ENCODE measurements around the gene TNS4. TPM values are rescaled to one million over a fixed set of nuclear protein-coding genes. Genes with fewer than 3 reads are reported as not detected.

Gene TNS4
- total RNA-seq, 4 donors from 2014 or later, result 1.8 to 2.1 TPM; not detected in 2

- TF ChIP-seq, protein P1, sequence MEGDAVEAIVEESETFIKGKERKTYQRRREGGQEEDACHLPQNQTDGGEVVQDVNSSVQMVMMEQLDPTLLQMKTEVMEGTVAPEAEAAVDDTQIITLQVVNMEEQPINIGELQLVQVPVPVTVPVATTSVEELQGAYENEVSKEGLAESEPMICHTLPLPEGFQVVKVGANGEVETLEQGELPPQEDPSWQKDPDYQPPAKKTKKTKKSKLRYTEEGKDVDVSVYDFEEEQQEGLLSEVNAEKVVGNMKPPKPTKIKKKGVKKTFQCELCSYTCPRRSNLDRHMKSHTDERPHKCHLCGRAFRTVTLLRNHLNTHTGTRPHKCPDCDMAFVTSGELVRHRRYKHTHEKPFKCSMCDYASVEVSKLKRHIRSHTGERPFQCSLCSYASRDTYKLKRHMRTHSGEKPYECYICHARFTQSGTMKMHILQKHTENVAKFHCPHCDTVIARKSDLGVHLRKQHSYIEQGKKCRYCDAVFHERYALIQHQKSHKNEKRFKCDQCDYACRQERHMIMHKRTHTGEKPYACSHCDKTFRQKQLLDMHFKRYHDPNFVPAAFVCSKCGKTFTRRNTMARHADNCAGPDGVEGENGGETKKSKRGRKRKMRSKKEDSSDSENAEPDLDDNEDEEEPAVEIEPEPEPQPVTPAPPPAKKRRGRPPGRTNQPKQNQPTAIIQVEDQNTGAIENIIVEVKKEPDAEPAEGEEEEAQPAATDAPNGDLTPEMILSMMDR (IDR thresholded peaks at IDR 0.05), result no peak
- no peak for ATAC-seq (ENCODE audit: low FRiP score)
- no peak for DNase-seq (ENCODE audit: low spot score)
Measured at GRCh38 chr17:40458851-40459482, 42.5 kb downstream of the TNS4 start.

- ATAC-seq (ENCODE audit: low FRiP score) (peak; percentile 25), DNase-seq (ENCODE audit: low spot score) (no peak)
Measured at GRCh38 chr17:40457964-40458791, 43.2 kb downstream of the TNS4 start.

GRCh38 chr17:40457369-40457768, 44.1 kb downstream of the TNS4 start:
- no peak for ATAC-seq (ENCODE audit: low FRiP score)
- DNase-seq (ENCODE audit: low spot score), result no peak
- TF ChIP-seq, protein P1 (IDR thresholded peaks at IDR 0.05), result no peak

More at GRCh38 chr17:40457964-40458791, 43.2 kb downstream of the TNS4 start:
- TF ChIP-seq, protein P1 (IDR thresholded peaks at IDR 0.05), result no peak

DNA sequence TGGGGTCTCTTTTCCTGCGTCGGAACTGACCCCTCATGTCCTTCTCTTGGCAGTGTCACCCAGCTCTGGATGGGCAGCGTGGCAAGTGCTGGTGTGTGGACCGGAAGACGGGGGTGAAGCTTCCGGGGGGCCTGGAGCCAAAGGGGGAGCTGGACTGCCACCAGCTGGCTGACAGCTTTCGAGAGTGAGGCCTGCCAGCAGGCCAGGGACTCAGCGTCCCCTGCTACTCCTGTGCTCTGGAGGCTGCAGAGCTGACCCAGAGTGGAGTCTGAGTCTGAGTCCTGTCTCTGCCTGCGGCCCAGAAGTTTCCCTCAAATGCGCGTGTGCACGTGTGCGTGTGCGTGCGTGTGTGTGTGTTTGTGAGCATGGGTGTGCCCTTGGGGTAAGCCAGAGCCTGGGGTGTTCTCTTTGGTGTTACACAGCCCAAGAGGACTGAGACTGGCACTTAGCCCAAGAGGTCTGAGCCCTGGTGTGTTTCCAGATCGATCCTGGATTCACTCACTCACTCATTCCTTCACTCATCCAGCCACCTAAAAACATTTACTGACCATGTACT, 44.9 kb downstream of the TNS4 start:
- DNase-seq (ENCODE audit: low spot score) (no peak), ATAC-seq (ENCODE audit: low FRiP score) (no peak)
- TF ChIP-seq, protein P1 (IDR thresholded peaks at IDR 0.05), result no peak

- no peak for ATAC-seq (ENCODE audit: low FRiP score)
- TF ChIP-seq, protein P1 (IDR thresholded peaks at IDR 0.05), result no peak
- no peak for DNase-seq (ENCODE audit: low spot score)
Measured at GRCh38 chr17:40454613-40454995, 46.8 kb downstream of the TNS4 start.

DNA sequence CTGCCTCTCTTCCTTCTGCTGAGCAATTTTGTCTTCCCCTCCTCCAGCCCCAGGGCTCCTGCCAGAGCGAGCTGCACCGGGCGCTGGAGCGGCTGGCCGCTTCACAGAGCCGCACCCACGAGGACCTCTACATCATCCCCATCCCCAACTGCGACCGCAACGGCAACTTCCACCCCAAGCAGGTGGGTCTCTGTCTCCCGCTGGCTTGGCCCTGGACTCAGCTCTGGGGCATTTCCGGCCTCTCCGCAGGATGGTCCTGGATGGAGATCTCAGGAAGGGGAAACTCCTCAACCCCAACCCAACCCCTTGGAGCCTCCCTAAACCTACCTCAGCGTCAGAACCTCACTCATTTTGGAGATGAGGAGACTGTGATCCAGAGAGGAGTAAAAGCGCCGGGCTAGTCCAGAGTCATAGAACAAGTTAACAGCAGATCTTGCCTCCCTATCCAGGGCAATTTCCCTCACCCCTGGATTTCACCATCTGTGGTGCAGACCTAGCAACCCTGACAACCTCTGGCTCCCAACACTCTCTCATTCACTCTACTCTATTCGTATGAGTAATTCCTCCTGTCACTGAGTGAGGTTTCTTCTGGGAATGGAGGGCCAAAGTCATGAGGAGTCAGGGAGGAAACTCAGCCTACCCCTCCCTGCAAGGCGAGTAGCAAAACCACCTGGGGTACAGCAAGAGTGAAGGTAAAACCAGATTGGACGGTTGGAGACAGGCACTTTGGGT, 47.4 kb downstream of the TNS4 start:
- DNase-seq (ENCODE audit: low spot score) (no peak), ATAC-seq (ENCODE audit: low FRiP score) (peak; percentile 5)
- TF ChIP-seq, protein P1 (IDR thresholded peaks at IDR 0.05), result no peak

Measured in omental fat pad (tissue), 4 donors.